Activated CD8-positive, alpha-beta T cell treated with anti-CD3 and anti-CD28 coated beads, Interleukin-2, amount 10 ng/mL, durations not matched to agents 7 days and 5 days (primary cell): ENCODE data around the gene EIF1AY. TPM values are rescaled to one million over a fixed set of nuclear protein-coding genes. Genes with fewer than 3 reads are reported as not detected.

ENCODE experiments used
- ATAC-seq: fragments of 150-1000 bp; cut with Tn5 transposase; one replicate; pipeline ENCODE4 v1.10.0; 2021; ENCODE audit warnings: moderate library complexity
- CTCF ChIA-PET: fragments of 350-600 bp; sonication (Branson Sonifier 250); formaldehyde crosslinking; loops from one replicate; lab custom pipeline; 2021; ENCODE audit warnings: antibody characterized with exemption; lab: Charles Lee
- POLR2A ChIA-PET: fragments of 350-600 bp; sonication (Branson Sonifier 250); formaldehyde crosslinking; loops from one replicate; lab custom pipeline; 2021; ENCODE audit warnings: antibody characterized with exemption; lab: Charles Lee
- DNase-seq: peaks from one replicate; pipeline ENCODE4 v3.0.0-alpha.2; 2020
- H3K27ac Mint-ChIP-seq: one replicate; pipeline ENCODE4 v1.8.0; 2021; ENCODE audit warnings: mild to moderate bottlenecking, mixed read lengths
- H3K27me3 Mint-ChIP-seq: one replicate; pipeline ENCODE4 v1.8.0; 2021; ENCODE audit warnings: low read depth, mixed read lengths
- H3K36me3 Mint-ChIP-seq: one replicate; pipeline ENCODE4 v1.8.0; 2021; ENCODE audit warnings: low read depth, mixed read lengths
- H3K4me1 Mint-ChIP-seq: one replicate; pipeline ENCODE4 v1.8.0; 2021; ENCODE audit warnings: low read depth, mixed read lengths
- H3K4me3 Mint-ChIP-seq: one replicate; pipeline ENCODE4 v1.8.0; 2021; ENCODE audit warnings: mild to moderate bottlenecking, mixed read lengths
- H3K9me3 Mint-ChIP-seq: one replicate; pipeline ENCODE4 v1.8.0; 2022; ENCODE audit warnings: mixed read lengths; ENCODE audit not compliant: insufficient read depth
- total RNA-seq, 2 experiments: library from RNA; stranded (reverse); gene quantifications; one replicate each; pipeline ENCODE4 v1.2.3, GENCODE V29; 2021

EIF1AY gene
- total RNA-seq, 2 experiments from 2014 or later: 70.4 to 72.9 TPM

GRCh38 chrY:20571306-20571705, 4.3 kb upstream of the EIF1AY start:
- CTCF ChIA-PET: no interaction called here
- Mint-ChIP-seq H3K36me3 (peaks cover 8% of the 10 kb centered on the region), H3K27me3 (no peaks in the 10 kb centered on the region), H3K4me1 (peaks cover 15% of the 10 kb centered on the region), H3K27ac (no peak overlapping the region), H3K4me3 (no peak overlapping the region), H3K9me3 (no peaks in the 10 kb centered on the region)
- POLR2A ChIA-PET: no interaction called here
- ATAC-seq (no peak), DNase-seq (no peak)

GRCh38 chrY:20576506-20576905, 930 bp downstream of the EIF1AY start:
- H3K27ac Mint-ChIP-seq: peak overlapping the region; percentile 97
- peaks cover 19% of the 10 kb centered on the region for H3K36me3 Mint-ChIP-seq
- no peaks in the 10 kb centered on the region for H3K27me3 Mint-ChIP-seq
- POLR2A ChIA-PET: interaction anchor here (0.6 to 1.3 kb wide), 6 partner anchors 46 to 1008 kb away, joined by 3 to 4 read pairs (median 3); no protein-coding TSS in a partner anchor
- peak overlapping the region; percentile 88 for H3K4me3 Mint-ChIP-seq
- CTCF ChIA-PET: interaction anchor here (0.6 to 1.2 kb wide), 3 partner anchors 72 to 495 kb away, joined by 3 read pairs; no protein-coding TSS in a partner anchor
- H3K4me1 Mint-ChIP-seq: peaks cover 27% of the 10 kb centered on the region
- no peaks in the 10 kb centered on the region for H3K9me3 Mint-ChIP-seq
- no peak for ATAC-seq
- no peak for DNase-seq

DNA sequence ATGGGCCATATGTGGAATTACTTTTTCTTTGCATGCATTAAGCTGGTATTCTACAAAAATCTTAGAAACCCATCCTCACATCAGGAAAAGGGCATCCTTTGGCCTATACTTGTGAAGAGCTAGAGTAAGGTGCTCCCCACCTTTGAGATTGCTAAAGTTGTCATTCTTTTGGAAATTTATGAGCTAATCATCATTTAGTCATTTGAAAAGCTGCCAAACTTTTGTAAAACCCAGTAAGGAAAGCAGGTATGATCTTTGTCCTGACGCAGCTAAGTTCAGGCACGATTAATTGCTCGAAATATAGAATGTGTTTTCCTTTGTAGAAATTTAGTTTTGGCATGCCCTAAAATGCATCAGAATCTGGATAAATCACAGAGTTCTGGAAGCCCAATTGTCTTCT, 2.6 kb downstream of the EIF1AY start:
- no peak for DNase-seq
- POLR2A ChIA-PET: interaction anchor here (0.7 kb wide), 1 partner anchor 1000 kb away, joined by 3 read pairs; no protein-coding TSS in a partner anchor
- ATAC-seq: no peak
- Mint-ChIP-seq H3K4me3 (peak overlapping the region; percentile 23), H3K27me3 (no peaks in the 10 kb centered on the region), H3K4me1 (peaks cover 21% of the 10 kb centered on the region), H3K27ac (no peak overlapping the region), H3K9me3 (no peaks in the 10 kb centered on the region), H3K36me3 (peaks cover 18% of the 10 kb centered on the region)
- CTCF ChIA-PET: no interaction called here

DNA sequence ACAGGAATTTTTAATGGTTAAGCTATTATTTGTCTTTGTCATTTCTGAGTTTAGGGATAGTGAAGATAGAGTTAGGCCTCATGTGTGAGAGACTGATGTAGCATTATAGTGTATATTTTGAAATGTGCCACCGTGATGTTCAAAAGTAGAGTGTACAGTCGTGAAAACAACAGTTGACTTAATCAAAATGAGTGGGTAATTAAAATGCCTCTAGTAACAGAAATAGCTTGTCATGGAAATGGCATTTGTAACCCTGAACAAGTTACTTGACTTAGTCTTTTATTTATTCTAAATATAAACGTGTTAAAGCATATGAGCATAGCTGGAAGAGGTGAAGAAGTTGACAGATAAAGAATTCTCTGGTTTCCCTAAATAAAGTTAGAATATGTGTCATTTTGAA, 6.1 kb downstream of the EIF1AY start:
- Mint-ChIP-seq H3K4me3 (no peak overlapping the region), H3K36me3 (peaks cover 17% of the 10 kb centered on the region), H3K27me3 (no peaks in the 10 kb centered on the region), H3K9me3 (no peaks in the 10 kb centered on the region), H3K27ac (no peak overlapping the region), H3K4me1 (peaks cover 15% of the 10 kb centered on the region)
- ChIA-PET CTCF (no interaction called here), POLR2A (interaction anchor here (0.6 kb wide), 1 partner anchor 132 kb away, joined by 3 read pairs; no protein-coding TSS in a partner anchor)
- no peak for DNase-seq
- ATAC-seq: no peak

DNA sequence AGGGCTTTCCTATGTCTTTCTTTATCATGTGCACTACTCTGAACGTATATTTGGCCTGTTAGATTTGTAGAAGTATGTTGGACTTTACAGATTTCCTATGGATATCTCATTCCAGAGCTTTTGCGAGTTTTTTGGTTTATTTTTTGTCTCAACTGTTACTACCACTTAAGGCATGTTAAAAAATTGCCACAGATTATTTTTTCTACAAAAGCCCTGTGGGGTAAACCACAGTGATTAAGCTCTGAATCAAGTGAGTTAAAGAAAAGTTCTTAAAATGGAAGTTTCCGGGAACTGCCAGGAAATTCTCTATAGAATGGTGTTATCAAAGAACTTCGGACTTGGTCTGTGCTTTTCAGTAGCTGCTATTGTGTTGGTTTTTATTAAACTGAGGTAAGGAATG, 10.6 kb downstream of the EIF1AY start:
- ChIA-PET POLR2A (no interaction called here), CTCF (no interaction called here)
- ATAC-seq: no peak
- no peak overlapping the region for H3K27ac Mint-ChIP-seq
- peaks cover 4% of the 10 kb centered on the region for H3K4me1 Mint-ChIP-seq
- no peaks in the 10 kb centered on the region for H3K9me3 Mint-ChIP-seq
- H3K36me3 Mint-ChIP-seq: peaks cover 20% of the 10 kb centered on the region
- no peak overlapping the region for H3K4me3 Mint-ChIP-seq
- DNase-seq: no peak
- no peaks in the 10 kb centered on the region for H3K27me3 Mint-ChIP-seq

Other genes starting within 250 kb of the EIF1AY start
- gene RPS4Y2, start 180.3 kb downstream of the EIF1AY start, total RNA-seq: under 1 TPM; 0.37 to 0.42 TPM